DMS 273 treated with DMSO at 0.1 percent for 48 hours (cell line): ENCODE measurements around the gene FAM161A.
"Not testable (repeated sequence)": the region's sequence is repeated elsewhere in the genome, so short reads cannot be mapped to it uniquely, and the experiment has no call there.

Experiments
- DNase-seq: peaks from one replicate; lab custom pipeline; 2025; lab: John Stamatoyannopoulos, UW

Gene FAM161A

GRCh38 chr2:61834893-61835292 is 19.0 kb downstream of the FAM161A start:
- DNase-seq = no peak

GRCh38 chr2:61833971-61834370 is 19.9 kb downstream of the FAM161A start:
- DNase-seq = no peak

- no peak for DNase-seq
Measured at GRCh38 chr2:61832183-61832841, 21.5 kb downstream of the FAM161A start.

DNA sequence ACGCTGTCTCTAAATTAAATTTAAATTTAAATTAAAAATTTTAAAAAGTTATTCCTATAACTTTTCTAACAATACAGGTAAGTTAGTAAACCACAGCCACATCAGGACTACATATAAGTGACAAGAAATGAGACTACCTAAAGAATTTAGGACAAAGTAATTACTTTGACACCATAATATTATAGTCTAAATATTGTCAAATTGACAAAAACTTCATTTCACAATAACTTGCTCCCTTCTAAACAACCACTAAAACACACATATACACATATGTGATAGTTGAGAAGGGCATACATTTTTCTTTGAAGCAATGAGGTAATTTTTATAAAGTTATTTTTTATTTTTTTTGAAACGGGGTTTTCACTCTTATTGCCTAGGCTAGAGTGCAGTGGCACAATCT is 31.6 kb downstream of the FAM161A start:
- no peak for DNase-seq

GRCh38 chr2:61816480-61817355 is 37.1 kb downstream of the FAM161A start:
- no peak for DNase-seq

- no peak for DNase-seq
Measured at GRCh38 chr2:61814539-61815160, 39.2 kb downstream of the FAM161A start.

DNA sequence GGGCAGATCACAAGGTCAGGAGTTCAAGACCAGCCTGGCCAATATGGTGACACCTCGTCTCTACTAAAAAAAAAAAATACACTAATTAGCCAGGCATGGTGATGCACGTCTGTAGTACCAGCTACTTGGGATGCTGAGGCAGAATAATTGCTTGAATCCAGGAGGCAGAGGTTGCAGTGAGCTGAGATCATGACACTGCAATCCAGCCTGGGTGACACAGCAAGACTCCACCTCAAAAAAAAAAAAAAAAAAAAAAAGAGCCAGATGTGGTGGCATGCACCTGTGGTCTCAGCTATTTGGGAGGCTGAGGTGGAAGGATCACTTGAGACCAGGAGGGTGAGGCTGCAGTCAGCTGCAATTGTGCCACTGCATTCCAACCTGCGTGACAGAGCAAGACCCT is 40.5 kb downstream of the FAM161A start:
- not testable (repeated sequence) for DNase-seq

- no peak for DNase-seq
Measured at GRCh38 chr2:61811821-61812220, 42.0 kb downstream of the FAM161A start.

- not testable (repeated sequence) for DNase-seq
Measured at GRCh38 chr2:61810203-61810602, 43.7 kb downstream of the FAM161A start.

- not testable (repeated sequence) for DNase-seq
Measured at GRCh38 chr2:61808693-61809092, 45.2 kb downstream of the FAM161A start.

DNA sequence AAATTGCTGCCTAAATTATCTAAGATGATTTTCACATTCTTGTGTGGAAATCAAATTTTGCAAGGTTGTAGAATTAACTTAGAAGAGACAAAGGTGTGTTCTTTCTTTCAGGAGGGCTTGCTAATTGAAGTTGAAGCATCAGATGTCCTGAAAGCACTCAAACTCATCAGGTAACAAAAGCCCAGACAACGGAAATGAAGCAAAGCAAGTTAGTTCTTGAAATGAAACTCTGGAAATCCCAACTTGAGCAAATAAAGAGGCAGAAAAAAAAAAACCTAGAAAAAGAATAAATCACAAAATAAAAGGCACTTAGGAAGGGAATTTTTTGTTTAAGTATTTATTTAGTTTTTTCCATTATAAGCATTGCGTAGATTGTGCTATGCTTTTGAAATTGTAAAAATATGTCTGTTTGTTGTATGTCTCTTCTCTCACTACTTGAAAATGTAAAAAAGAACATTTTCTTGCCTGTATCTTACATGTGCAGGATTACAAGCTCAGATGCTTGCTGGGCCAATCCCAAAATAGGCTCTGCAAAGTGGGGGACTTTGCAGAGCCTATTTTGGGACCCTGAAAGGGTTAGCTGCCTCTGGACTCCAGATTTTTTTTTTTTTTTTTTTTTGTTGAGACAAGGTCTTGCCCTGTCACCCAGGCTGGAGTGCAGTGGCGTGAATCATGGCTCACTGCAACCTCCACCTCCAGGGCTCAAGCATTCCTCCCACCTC is 46.7 kb downstream of the FAM161A start:
- DNase-seq = no peak

DNA sequence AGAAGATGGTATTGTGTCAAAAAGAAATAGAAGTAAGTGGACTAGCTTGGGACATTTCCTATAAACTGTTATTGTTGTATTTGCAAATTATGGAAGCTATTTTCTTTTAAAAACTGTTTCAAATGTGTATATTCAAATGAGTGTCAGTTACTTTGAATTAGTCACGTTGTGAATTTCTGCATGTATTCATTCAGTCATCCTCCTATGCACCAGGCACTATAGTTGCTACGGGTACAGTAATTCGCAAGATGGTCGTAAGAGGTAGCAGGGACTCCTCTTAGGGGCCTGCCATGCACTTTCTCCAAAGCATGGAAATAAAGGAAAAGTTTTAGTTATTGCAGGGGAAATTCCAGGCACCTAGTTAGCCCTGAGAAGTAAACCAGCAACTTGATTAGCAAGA is 51.3 kb downstream of the FAM161A start:
- no peak for DNase-seq

- DNase-seq = no peak
Measured at GRCh38 chr2:61799099-61799498, 54.8 kb downstream of the FAM161A start.

GRCh38 chr2:61797446-61797845 is 56.4 kb downstream of the FAM161A start:
- not testable (repeated sequence) for DNase-seq

- no peak for DNase-seq
Measured at GRCh38 chr2:61795408-61795807, 58.5 kb downstream of the FAM161A start.

DNA sequence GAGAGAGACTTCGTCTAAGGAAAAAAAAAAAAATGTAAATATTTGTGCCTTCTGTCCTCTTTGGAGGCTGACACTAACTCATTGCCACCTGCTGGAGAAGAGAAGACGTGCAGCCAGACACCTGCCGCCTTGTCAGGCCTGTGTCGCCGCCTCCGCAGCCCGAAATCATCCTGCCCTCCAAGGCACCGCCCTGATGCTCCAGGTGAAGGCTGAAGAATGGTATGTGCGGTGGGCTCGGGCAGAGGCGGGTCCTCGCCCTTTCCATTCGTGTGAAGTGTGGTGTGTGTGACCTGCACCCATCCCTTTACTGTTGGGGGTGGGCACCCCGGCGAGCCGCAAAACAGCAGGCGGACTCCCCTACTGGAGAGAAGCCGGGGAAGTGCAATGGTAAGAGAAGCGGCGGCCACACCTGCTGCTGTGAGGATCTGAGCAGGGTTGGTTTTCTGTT is 60.4 kb downstream of the FAM161A start:
- DNase-seq = no peak

DNA sequence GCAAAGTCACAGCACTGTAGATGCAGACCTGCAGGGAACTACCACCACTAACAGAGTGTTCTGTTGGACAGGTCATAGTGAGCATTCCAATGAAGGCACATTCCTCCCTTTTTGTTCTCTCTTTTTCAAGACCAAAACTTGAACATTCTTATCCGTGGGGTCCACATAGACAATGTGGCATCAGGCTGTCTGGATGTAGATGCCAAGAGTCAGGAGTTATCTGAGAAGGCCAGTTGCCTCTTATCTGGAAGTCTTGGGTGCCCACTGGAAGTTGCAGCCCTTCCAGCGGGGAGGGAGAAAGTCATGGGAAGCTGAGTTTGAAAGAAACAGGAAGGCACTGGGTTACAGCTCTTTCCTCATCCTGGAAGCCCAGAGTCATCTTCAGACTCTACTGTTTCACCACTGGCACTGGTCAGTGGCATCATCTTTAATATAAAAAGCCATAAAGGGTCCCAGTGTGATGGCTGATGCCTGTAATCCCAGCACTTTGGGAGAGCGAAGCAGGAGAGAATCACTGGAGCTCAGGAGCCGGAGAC is 61.4 kb downstream of the FAM161A start:
- no peak for DNase-seq

DNA sequence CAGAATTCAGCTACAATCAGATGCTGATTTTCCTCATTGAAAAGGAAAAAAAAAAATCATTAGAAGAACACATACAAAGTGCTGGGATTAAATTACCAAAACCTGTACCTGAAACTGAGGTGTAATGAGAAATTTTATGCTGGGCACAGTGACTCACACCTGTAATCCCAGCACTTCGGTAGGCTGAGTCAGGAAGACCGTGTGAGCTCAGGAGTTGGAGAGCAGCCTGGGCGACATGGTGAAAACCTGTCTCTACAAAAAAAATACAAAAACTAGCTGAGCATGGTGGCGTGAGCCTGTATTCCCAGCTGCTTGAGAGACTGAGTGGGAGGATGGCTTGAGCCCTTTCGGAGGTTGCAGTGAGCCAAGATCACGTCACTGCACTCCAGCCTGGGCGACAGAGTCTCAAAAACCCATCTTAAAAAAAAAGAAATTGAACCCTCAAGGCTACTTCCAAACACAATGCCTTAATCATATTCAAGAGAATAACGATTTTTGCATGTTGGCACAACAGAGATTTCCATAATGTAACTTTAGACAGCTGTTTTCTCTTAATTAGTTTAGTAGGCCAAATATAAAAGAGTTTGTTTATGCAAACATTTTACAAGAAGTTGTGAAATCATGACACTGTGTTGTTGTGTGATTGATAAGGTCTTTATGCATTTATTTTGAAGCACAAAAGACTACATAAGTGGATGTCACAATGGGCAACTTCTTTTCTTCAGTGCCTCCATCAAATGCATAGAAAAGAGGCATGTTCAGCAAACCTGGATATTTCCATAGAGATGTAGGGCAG is 63.9 kb downstream of the FAM161A start:
- no peak for DNase-seq

DNA sequence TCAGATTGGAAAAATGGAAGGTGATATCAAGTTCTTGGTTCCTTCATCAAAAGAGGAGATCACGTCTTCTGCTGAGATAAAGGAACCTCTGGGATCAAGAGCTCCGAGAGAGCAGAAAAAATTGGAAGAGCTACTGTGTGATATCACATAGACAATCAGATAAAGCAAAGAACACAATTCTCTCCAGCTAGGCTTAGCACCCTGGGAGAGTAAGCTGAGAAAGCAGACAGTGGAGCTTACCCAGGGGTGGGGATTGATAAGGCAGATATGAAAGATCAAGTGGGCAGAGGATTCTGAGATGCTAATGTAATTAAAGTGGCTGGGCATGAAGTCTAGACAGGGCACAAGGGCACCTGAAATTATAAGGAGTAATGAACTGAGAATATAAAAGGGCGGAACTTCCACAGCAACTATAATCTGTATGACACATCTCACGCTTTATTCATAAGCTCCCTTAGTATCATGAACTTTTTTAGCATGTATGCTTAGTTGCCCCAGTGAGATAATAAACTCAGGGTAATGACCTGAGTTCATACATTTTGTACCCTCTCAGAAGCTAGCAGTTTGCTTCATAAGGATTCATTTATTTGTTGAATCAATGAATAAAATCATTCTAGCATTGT is 65.8 kb downstream of the FAM161A start:
- DNase-seq = no peak

DNA sequence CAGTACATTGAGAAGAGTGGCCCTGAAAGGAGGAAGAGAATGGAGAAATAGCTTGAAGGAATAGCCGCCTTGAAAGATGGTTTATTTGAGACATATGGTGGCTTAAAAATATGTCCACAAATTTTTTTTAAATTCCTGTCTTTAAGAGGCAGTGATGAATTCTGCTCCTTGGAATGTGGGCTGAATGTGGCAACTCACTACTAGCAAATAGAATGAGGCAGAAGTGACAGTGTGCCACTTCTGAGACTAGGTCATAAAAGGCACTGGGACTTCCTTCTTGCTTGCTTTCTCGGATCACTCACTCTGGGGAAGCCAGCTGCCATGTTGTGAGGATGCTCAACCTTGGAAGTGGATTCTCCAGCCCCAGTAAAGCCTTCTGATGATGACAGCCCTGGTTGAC is 67.0 kb downstream of the FAM161A start:
- DNase-seq = no peak

DNA sequence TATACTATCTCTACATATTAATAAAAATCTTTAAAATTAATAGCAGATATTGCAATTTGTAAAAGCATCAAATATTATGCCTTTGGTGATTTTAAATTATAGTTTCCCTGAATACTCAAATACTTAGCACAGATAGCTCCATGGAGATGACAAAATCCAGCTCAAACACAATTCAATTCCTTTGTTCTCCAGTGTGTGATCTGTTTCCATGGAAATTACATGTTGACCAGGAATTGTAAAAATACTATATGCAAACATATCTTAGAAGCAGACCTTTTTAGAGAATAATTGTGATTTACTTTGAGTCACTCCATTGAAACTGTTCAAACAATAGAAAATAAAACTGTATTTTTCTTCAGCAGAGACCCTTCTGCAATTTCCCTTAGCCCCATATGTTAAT is 68.3 kb downstream of the FAM161A start:
- no peak for DNase-seq
